K562 (cell line): ENCODE measurements around the gene C2CD4C. TPM values are rescaled to one million over a fixed set of nuclear protein-coding genes. Genes with fewer than 3 reads are reported as not detected.

ENCODE experiments used
- FOS ChIP-seq: IDR thresholded peaks from 3 replicates; pipeline ENCODE4 v1.6.1; 2011; ENCODE audit not compliant: insufficient read length; ENCODE audit errors: extremely low read depth
- NCOA4 ChIP-seq: fragments of 450-650 bp; IDR thresholded peaks from 2 replicates; pipeline ENCODE4 v1.6.1; 2018; ENCODE audit warnings: mild to moderate bottlenecking; ENCODE audit not compliant: partially characterized antibody
- SOX6 ChIP-seq: fragments of 450-650 bp; IDR thresholded peaks from 2 replicates; pipeline ENCODE4 v1.6.1; 2014; ENCODE audit warnings: mild to moderate bottlenecking
- ZBED1 ChIP-seq: IDR thresholded peaks from 2 replicates; pipeline ENCODE4 v1.6.1; 2014
- ZNF354B ChIP-seq: fragments of 250-450 bp; sonication (Bioruptor Pico); IDR thresholded peaks from 2 replicates; pipeline ENCODE4 v1.4.0; 2020
- polyA plus RNA-seq, 8 experiments: library from polyadenylated mRNA; depleted of rRNA in 4 of 8; stranded (reverse) in 5 of 8; unstranded in 3 of 8; fragments of >200 nt; fragmentation: Nextera tagmentation in 2 of 8; fragmentation: Illumina TruSeq in 1 of 8; extraction: Ambion mirVana in 2 of 8; extraction: Trizol in 1 of 8; gene quantifications; 2 replicates each; pipeline versions ENCODE4 v1.2.1 to v1.2.3, GENCODE V29; 2011 to 2014; ENCODE audit warnings: inconsistent platforms in 1 of 8, missing spikeins in 1 of 8
- total RNA-seq, 7 experiments: library from RNA; depleted of rRNA in 6 of 7; stranded (reverse); fragments of >200 nt in 6 of 7; fragmentation: Illumina TruSeq in 2 of 7; extraction: Trizol in 2 of 7; gene quantifications; 2 replicates each; pipeline versions ENCODE4 v1.2.1 to v1.2.3, GENCODE V29; 2011 to 2021; ENCODE audit warnings: low replicate concordance in 1 of 7
- TF ChIP-seq, protein P1 (sequence below): fragments of 450-650 bp; IDR thresholded peaks from 2 replicates; pipeline ENCODE4 v1.6.1; 2016; ENCODE audit warnings: low read depth
- TF ChIP-seq, protein P2 (sequence below): fragments of 450-650 bp; IDR thresholded peaks from 2 replicates; pipeline ENCODE4 v1.6.1; 2017; ENCODE audit warnings: mild to moderate bottlenecking, moderate library complexity

The C2CD4C gene
- total and polyA plus RNA-seq, 9 of the 15 experiments (the other 6 are each of a cell fraction or from before 2014, with no cell fraction given): 0.01 to 0.07 TPM; not detected in 7

GRCh38 chr19:453606-454005 is 44.7 kb upstream of the C2CD4C start (continued):
- TF ChIP-seq, protein P1, sequence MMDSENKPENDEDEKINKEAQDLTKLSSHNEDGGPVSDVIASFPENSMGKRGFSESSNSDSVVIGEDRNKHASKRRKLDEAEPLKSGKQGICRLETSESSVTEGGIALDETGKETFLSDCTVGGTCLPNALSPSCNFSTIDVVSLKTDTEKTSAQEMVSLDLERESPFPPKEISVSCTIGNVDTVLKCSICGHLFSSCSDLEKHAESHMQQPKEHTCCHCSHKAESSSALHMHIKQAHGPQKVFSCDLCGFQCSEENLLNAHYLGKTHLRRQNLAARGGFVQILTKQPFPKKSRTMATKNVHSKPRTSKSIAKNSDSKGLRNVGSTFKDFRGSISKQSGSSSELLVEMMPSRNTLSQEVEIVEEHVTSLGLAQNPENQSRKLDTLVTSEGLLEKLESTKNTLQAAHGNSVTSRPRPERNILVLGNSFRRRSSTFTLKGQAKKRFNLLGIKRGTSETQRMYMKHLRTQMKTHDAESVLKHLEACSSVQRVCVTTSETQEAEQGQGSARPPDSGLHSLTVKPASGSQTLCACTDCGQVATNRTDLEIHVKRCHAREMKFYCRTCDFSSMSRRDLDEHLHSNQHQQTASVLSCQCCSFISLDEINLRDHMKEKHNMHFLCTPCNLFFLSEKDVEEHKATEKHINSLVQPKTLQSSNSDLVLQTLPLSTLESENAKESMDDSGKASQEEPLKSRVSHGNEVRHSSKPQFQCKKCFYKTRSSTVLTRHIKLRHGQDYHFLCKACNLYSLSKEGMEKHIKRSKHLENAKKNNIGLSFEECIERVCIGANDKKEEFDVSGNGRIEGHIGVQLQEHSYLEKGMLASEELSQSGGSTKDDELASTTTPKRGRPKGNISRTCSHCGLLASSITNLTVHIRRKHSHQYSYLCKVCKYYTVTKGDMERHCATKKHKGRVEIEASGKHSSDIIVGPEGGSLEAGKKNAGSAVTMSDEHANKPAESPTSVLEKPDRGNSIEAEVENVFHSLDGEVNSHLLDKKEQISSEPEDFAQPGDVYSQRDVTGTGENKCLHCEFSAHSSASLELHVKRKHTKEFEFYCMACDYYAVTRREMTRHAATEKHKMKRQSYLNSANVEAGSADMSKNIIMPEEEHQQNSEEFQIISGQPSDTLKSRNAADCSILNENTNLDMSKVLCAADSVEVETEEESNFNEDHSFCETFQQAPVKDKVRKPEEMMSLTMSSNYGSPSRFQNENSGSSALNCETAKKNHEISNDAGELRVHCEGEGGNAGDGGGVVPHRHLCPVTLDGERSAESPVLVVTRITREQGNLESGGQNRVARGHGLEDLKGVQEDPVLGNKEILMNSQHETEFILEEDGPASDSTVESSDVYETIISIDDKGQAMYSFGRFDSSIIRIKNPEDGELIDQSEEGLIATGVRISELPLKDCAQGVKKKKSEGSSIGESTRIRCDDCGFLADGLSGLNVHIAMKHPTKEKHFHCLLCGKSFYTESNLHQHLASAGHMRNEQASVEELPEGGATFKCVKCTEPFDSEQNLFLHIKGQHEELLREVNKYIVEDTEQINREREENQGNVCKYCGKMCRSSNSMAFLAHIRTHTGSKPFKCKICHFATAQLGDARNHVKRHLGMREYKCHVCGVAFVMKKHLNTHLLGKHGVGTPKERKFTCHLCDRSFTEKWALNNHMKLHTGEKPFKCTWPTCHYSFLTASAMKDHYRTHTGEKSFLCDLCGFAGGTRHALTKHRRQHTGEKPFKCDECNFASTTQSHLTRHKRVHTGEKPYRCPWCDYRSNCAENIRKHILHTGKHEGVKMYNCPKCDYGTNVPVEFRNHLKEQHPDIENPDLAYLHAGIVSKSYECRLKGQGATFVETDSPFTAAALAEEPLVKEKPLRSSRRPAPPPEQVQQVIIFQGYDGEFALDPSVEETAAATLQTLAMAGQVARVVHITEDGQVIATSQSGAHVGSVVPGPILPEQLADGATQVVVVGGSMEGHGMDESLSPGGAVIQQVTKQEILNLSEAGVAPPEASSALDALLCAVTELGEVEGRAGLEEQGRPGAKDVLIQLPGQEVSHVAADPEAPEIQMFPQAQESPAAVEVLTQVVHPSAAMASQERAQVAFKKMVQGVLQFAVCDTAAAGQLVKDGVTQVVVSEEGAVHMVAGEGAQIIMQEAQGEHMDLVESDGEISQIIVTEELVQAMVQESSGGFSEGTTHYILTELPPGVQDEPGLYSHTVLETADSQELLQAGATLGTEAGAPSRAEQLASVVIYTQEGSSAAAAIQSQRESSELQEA: no peak
- TF ChIP-seq SOX6: no peak
- TF ChIP-seq, protein P2, sequence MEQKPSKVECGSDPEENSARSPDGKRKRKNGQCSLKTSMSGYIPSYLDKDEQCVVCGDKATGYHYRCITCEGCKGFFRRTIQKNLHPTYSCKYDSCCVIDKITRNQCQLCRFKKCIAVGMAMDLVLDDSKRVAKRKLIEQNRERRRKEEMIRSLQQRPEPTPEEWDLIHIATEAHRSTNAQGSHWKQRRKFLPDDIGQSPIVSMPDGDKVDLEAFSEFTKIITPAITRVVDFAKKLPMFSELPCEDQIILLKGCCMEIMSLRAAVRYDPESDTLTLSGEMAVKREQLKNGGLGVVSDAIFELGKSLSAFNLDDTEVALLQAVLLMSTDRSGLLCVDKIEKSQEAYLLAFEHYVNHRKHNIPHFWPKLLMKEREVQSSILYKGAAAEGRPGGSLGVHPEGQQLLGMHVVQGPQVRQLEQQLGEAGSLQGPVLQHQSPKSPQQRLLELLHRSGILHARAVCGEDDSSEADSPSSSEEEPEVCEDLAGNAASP: no peak
- no peak for TF ChIP-seq ZBED1
- no peak for TF ChIP-seq NCOA4
- TF ChIP-seq ZNF354B (CRISPR knock-in tag): no peak
- no peak for TF ChIP-seq FOS
